B cell (primary cell): ENCODE results near the gene EXOC3L1. TPM values are rescaled to one million over a fixed set of nuclear protein-coding genes. Genes with fewer than 3 reads are reported as not detected.

Experiments
- ATAC-seq: fragments of 200-7000 bp; cut with Tn5 transposase; one replicate; pipeline ENCODE4 v1.10.0; 2021; ENCODE audit warnings: low read depth, mild to moderate bottlenecking, moderate number of reproducible peaks, moderate library complexity
- CTCF ChIA-PET: fragments of 350-600 bp; sonication (Branson Sonifier 250); formaldehyde crosslinking; loops from one replicate; lab custom pipeline; 2021; ENCODE audit warnings: antibody characterized with exemption, inconsistent platforms; lab: Charles Lee
- POLR2A ChIA-PET: fragments of 350-600 bp; sonication (Branson Sonifier 250); formaldehyde crosslinking; loops from one replicate; lab custom pipeline; 2021; ENCODE audit warnings: antibody characterized with exemption; lab: Charles Lee
- DNase-seq: peaks from one replicate; pipeline ENCODE4 v3.0.0; 2013
- H2AFZ ChIP-seq: 2 replicates; pipeline ENCODE4 v1.6.1; 2012; ENCODE audit warnings: mild to moderate bottlenecking, low read depth, low read length; ENCODE audit not compliant: insufficient read depth, poor library complexity, severe bottlenecking
- H3K27ac ChIP-seq, 2 donors: 1 replicate in 1 of 2; 2 replicates in 1 of 2; pipeline ENCODE4 v1.5.1; 2012 to 2013; ENCODE audit warnings: low read length in 2 of 2, mild to moderate bottlenecking in 2 of 2, moderate library complexity in 1 of 2
- H3K27me3 ChIP-seq, 4 experiments: fragments of 200-600 bp in 1 of 4; sonication (generic) in 1 of 4; replicated peaks in 1 of 4; 1 replicate in 2 of 4; 2 replicates in 2 of 4; pipeline versions ENCODE4 v1.6.1 to v1.7.0; 2013 to 2016; ENCODE audit warnings: low read length in 3 of 4, mild to moderate bottlenecking in 2 of 4, mixed read lengths in 1 of 4, moderate library complexity in 1 of 4; ENCODE audit not compliant: insufficient read depth in 4 of 4, control insufficient read depth in 3 of 4; ENCODE audit errors: control extremely low read depth in 1 of 4
- H3K36me3 ChIP-seq, 2 experiments: replicated peaks in 1 of 2; 1 replicate in 1 of 2; 2 replicates in 1 of 2; pipeline versions ENCODE4 v1.6.1 to v1.7.1; 2013; ENCODE audit warnings: low read length in 1 of 2; ENCODE audit not compliant: insufficient read depth in 2 of 2, control insufficient read depth in 1 of 2; ENCODE audit errors: control extremely low read depth in 1 of 2, extremely low read depth in 1 of 2
- H3K4me1 ChIP-seq, 2 donors: fragments of 200-600 bp in 1 of 2; sonication (generic) in 1 of 2; 1 replicate in 1 of 2; 2 replicates in 1 of 2; pipeline versions ENCODE4 v1.5.1 to v1.6.1; 2013 to 2017; ENCODE audit warnings: low read length in 2 of 2; ENCODE audit not compliant: control insufficient read depth in 2 of 2, insufficient read depth in 2 of 2
- H3K4me2 ChIP-seq: replicated peaks from 2 replicates; pipeline ENCODE3; 2012; ENCODE audit warnings: mild to moderate bottlenecking, low read depth, low read length; ENCODE audit not compliant: poor library complexity, severe bottlenecking
- H3K4me3 ChIP-seq, 5 experiments: fragments of 200-600 bp in 1 of 5; sonication (generic) in 1 of 5; 1 replicate in 3 of 5; 2 replicates in 2 of 5; pipeline versions ENCODE4 v1.5.1 to v1.7.0; 2011 to 2016; ENCODE audit warnings: low read length in 4 of 5, mild to moderate bottlenecking in 4 of 5, low read depth in 2 of 5, control low read depth in 1 of 5, moderate library complexity in 1 of 5; ENCODE audit not compliant: insufficient read depth in 1 of 5; ENCODE audit errors: control extremely low read depth in 1 of 5, extremely low read depth in 1 of 5
- H3K79me2 ChIP-seq: fragments of 200-600 bp; sonication (generic); one replicate; pipeline ENCODE4 v1.6.0; 2016; ENCODE audit warnings: low read length; ENCODE audit not compliant: control insufficient read depth, insufficient read depth
- H3K9ac ChIP-seq: fragments of 200-600 bp; sonication (generic); 2 replicates; pipeline ENCODE4 v1.6.1; 2017; ENCODE audit warnings: mild to moderate bottlenecking, low read length, moderate library complexity
- H3K9me3 ChIP-seq, 3 donors: one replicate each; pipeline versions ENCODE4 v1.6.1 to v1.7.1; 2013; ENCODE audit warnings: low read length in 2 of 3; ENCODE audit not compliant: control insufficient read depth in 2 of 3, insufficient read depth in 1 of 3; ENCODE audit errors: control extremely low read depth in 1 of 3
- H4K20me1 ChIP-seq: 2 replicates; pipeline ENCODE4 v1.6.0; 2012; ENCODE audit warnings: mild to moderate bottlenecking, low read length; ENCODE audit not compliant: insufficient read depth, control insufficient read depth, poor library complexity, severe bottlenecking
- H3K27ac Mint-ChIP-seq: one replicate; pipeline ENCODE4 v1.8.0; 2021; ENCODE audit warnings: mixed read lengths
- H3K27me3 Mint-ChIP-seq: one replicate; pipeline ENCODE4 v1.8.0; 2021; ENCODE audit warnings: mixed read lengths
- H3K4me1 Mint-ChIP-seq: one replicate; pipeline ENCODE4 v1.8.0; 2021; ENCODE audit warnings: mixed read lengths
- H3K4me3 Mint-ChIP-seq: one replicate; pipeline ENCODE4 v1.8.0; 2021; ENCODE audit warnings: mixed read lengths
- H3K9me3 Mint-ChIP-seq: one replicate; pipeline ENCODE4 v1.8.0; 2022; ENCODE audit warnings: mixed read lengths; ENCODE audit not compliant: insufficient read depth
- CTCF ChIP-seq: fragments of 200-600 bp; IDR thresholded peaks from one replicate; pipeline ENCODE4 v1.8.0; 2022; ENCODE audit warnings: antibody characterized with exemption, mild to moderate bottlenecking
- EZH2 ChIP-seq: IDR thresholded peaks from 2 replicates; pipeline ENCODE4 v1.6.1; 2012; ENCODE audit warnings: borderline replicate concordance, low read depth, mild to moderate bottlenecking, moderate library complexity, low read length; ENCODE audit not compliant: insufficient read depth, poor library complexity, severe bottlenecking
- WGBS: methylation state at CpG from one replicate; pipeline ENCODE4 v1.1.5; 2013; ENCODE audit warnings: missing lambda C conversion rate; ENCODE audit not compliant: insufficient coverage; 5-methylcytosine and 5-hydroxymethylcytosine counted together
- intact Hi-C: fragments of 100-400 bp; cut with micrococcal nuclease; formaldehyde crosslinking; loops from one replicate; pipeline ENCODE4 v1.10.0; 2022
- polyA plus RNA-seq: library from polyadenylated mRNA; depleted of rRNA; stranded (reverse); fragments of >200 nt; gene quantifications from 2 replicates; pipeline ENCODE4 v1.2.3, GENCODE V29; 2012
- total RNA-seq, 2 donors: library from RNA; stranded (reverse); fragments of 120-200 nt in 1 of 2; gene quantifications; 1 replicate in 1 of 2; 2 replicates in 1 of 2; pipeline versions ENCODE4 v1.2.3 to v1.2.4, GENCODE V29; 2013 to 2022

Gene EXOC3L1
- total and polyA plus RNA-seq, 2 donors (not counting 1 experiment from before 2014, with no cell fraction given), result not detected

DNA sequence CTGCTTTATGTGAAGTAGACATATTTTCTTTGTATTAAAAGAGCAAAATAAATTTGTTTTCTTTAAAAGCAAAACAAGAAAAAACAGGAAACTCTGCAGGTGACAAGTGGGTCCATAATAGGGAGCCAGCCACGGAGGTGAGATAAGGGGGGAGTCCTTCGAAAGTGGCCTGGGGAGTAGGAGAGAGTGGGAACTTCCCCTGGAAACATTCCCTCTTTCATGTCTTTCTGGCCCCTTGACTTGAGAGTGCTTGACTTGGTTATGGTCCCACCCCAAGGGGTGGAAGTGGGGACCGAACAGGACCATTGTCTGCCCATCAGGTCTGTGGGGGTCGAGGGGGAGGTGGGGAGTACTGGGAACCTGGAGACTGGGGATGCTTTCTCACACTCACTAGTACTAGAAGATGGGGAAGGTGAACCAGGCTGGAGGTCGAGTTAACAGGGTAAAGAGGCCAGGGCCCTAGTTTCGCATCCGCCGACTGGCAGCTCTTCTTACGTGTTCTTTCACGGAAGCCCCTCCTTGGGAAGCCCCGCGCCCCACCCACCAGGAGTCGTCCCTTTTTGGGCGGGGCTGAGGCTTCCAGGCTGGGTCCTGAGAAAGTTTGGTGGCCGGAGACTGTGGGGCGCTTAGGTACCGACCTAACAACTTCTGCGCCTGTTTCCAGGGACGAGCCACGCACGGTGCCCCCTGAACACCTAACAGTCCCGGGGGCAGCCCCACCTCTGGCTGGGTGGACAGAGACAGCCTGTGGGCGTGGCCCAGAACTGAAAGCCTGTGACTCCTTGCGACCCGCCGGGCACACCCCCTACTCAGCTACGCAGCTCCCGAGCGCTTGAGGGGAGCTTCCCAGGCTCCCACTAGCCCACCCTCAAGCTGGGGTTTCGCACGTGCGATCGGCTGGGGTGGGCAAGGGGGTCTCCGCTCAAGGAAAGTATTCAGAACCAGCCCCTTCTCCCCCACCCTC, 31.0 kb downstream of the EXOC3L1 start:
- Histone ChIP-seq H4K20me1 (peaks cover 58% of the 10 kb centered on the region), H3K79me2 (no peaks in the 10 kb centered on the region)

More for the DNA sequence above, 31.0 kb downstream of the EXOC3L1 start:
- H3K9me3 Mint-ChIP-seq, result no peaks in the 10 kb centered on the region
- Histone ChIP-seq H3K36me3 (no peaks in the 10 kb centered on the region), H3K27ac (peak overlapping the region; percentile 97 to 99), H3K4me1 (peaks cover 52 to 71% of the 10 kb centered on the region in 2 donors), H3K9me3 (peaks cover 0 to 27% (median 0%) of the 10 kb centered on the region in 3 donors), H2AFZ (peak overlapping the region; percentile 76), H3K4me2 (peak overlapping the region; percentile 99), H3K27me3 (peaks cover 0 to 40% (median 19%) of the 10 kb centered on the region in 4 experiments), H3K4me3 (peak overlapping the region; percentile 59 to 98 (median 96)), H3K9ac (peak overlapping the region; percentile 98)
- peaks cover 58% of the 10 kb centered on the region for H3K4me1 Mint-ChIP-seq
- under 1% methylated on average over 30 of the region's 34 CpGs for WGBS
- peak; percentile 55 for ATAC-seq
- CTCF ChIA-PET, result interaction anchor here (0.6 to 2.3 kb wide), 9 partner anchors 10 to 252 kb away, joined by 3 to 15 read pairs (median 3); partner anchors contain the start of gene NOL3
- H3K4me3 Mint-ChIP-seq, result peak overlapping the region; percentile 92
- H3K27ac Mint-ChIP-seq, result peak overlapping the region; percentile 97
- intact Hi-C loops, result loop anchor here (1.0 kb wide), 5 partner anchors 24 to 182 kb away; partner anchors contain the start of genes CBFB, MATCAP1, PHAF1 and TMEM208
- DNase-seq, result peak; percentile 92
- TF ChIP-seq EZH2 (no peak), CTCF (no peak)
- H3K27me3 Mint-ChIP-seq, result peaks cover 16% of the 10 kb centered on the region
- POLR2A ChIA-PET, result interaction anchor here (0.6 to 1.1 kb wide), 6 partner anchors 8 to 143 kb away, joined by 3 to 5 read pairs (median 3); partner anchors contain the start of genes B3GNT9 and CBFB
